GM18909 (cell line): ENCODE measurements around the gene C10orf71.

ENCODE experiments used
- ATAC-seq: cut with Tn5 transposase; IDR thresholded peaks from one replicate; pipeline ENCODE4 v1.9.1; 2021; ENCODE audit warnings: mild to moderate bottlenecking; ENCODE audit not compliant: unreplicated experiment, poor library complexity

Gene C10orf71

DNA sequence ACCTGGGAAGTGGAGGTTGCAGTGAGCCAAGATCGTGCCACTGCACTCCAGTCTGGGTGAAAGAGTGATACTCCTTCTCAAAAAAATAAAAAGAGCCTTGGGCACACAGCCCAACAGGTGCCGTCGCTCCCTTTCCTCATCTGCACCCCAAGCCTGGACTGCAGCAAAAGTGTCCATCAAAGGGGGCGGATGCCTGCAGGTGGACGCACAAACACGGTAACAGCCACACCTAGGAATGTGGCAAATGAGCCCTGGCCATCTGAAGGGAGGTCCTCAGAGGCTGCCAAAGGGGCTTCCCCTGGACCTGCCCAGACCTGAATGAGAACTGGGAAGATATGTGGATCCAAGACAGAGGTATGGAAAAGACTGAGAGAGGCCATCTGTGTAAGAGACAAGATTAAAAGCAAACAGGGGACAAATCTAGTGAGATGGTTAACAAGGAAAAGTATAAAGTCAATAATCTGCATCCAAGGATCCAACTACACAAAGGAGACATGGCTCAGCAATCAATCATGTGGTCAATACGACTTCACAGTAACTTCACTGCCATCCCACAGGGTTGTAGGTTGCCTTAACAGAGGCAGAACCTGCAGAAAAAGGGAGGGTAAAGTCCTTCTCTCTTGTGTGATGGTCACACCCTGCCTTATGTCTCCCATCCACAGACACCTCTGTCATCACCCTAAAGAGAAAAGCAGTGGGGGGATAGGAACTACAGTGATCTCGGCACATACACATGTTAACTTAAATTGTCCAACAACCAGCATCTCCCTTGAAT lies 71.5 kb downstream of the C10orf71 start:
- ATAC-seq: no peak

DNA sequence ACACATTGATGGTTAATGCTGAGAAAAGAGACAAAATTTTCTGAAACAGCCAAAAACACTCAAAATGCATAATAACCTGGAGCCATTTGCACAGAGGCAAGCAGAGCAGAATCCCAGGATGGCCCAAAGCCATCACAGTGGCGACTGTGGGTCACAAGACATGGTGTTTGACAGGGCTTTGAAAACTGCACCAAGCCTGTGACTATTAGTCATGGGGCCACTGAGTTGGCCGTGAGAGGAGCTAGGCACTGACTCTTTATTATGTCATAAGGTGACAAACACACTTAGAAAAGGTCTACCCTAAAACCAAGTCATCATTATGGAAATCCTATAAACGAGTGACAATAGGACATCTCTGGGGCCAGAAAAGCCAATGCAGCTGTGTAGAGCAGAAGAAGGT lies 73.0 kb downstream of the C10orf71 start:
- no peak for ATAC-seq

DNA sequence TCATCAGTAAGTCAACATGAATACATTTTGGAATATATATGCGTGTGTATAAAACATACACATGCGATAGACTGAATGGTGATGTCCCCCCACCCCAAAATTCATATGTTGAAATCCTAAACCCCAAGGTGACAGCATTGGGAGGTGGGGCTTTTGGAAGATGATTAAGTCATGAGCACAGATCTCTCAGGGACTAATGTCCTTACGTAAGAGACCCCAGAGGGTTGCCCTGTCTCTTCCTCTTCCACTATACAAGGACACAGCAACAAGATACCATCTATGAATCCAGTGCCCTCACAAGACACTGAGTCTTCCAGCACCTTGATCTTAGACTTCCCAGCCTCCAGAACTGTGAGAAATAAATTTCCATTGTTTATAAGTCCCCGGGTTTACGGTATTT lies 74.4 kb downstream of the C10orf71 start:
- ATAC-seq: no peak

DNA sequence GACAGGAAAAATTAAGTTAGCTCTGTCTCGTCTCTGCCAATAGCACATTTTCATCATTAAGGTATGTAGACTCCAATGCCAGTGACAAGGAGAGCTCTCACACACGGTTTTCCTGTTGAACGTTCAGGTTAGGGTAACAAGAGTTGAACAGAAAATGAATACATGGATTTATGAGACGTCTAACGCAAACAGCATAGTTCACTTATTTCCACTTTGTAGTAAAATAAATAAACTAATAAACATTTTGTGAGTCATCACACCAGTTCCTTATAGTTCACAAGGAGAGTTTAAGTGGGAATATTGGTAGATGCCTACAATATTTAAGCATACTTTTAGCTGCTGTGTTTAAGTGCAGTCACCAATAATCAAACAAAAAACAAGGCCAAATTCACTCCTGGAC lies 75.8 kb downstream of the C10orf71 start:
- ATAC-seq: no peak

DNA sequence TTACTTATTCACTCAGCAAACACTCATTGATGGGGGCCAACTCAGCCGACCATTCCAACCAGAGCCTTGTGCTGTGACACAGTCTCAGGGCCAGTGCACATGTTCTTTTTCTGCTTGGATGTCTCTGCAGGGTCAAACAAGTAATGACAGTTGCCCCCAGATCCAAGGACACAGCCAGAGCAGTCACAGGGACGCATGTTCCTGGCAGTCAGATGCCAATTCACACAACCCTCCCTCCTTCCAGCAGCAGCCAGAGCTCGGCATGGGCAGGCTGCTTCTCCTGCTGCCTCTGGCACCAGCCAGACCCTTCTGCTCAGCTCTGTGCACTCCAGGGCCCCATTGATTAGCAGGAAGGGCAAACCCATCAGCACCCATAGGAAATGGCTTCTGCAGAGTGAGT lies 76.6 kb downstream of the C10orf71 start:
- no peak for ATAC-seq
